GM23338 (cell line): ENCODE results near the gene SLX4IP.

Experiments used
- CTCF ChIP-seq, 2 experiments: fragments of 200-600 bp in 1 of 2; sonication (generic) in 1 of 2; conservative IDR thresholded peaks; 2 replicates each; pipeline versions ENCODE4 v1.5.1 to v1.6.1; 2016 to 2017; ENCODE audit warnings: antibody characterized with exemption in 2 of 2, low read depth in 2 of 2, mild to moderate bottlenecking in 2 of 2, moderate library complexity in 1 of 2
- EZH2 ChIP-seq: fragments of 200-600 bp; sonication (generic); IDR thresholded peaks from one replicate; pipeline ENCODE4 v1.8.0; 2017; ENCODE audit warnings: antibody characterized with exemption, mild to moderate bottlenecking, low read depth; ENCODE audit not compliant: unreplicated experiment

- TF ChIP-seq CTCF (conservative IDR thresholded peaks at IDR 0.05; ENCODE audit: low read depth in 2 of 2) (no peak), EZH2 (no peak)
These were observed 181.1 kb downstream of the SLX4IP start for GRCh38 chr20:10616212-10616611.
